Fibroblast of the aortic adventitia (primary cell): ENCODE measurements around the gene PLD2. TPM values are rescaled to one million over a fixed set of nuclear protein-coding genes. Genes with fewer than 3 reads are reported as not detected.

Source experiments
- DNase-seq: peaks from one replicate; pipeline ENCODE4 v3.0.0-alpha.2; 2010; ENCODE audit warnings: low read depth
- H3K4me3 ChIP-seq: 2 replicates; pipeline ENCODE4 v1.5.1; 2011; ENCODE audit warnings: low read depth, mild to moderate bottlenecking, control low read depth, low read length, moderate library complexity
- CTCF ChIP-seq: IDR thresholded peaks from 2 replicates; pipeline ENCODE4 v1.5.1; 2011; ENCODE audit warnings: mild to moderate bottlenecking, low read length, control low read depth, inconsistent platforms; ENCODE audit not compliant: insufficient read depth
- total RNA-seq: library from RNA; depleted of rRNA; stranded (reverse); fragments of >200 nt; gene quantifications from 2 replicates; pipeline ENCODE4 v1.2.3, GENCODE V29; 2012; ENCODE audit warnings: low replicate concordance

Gene PLD2
- total RNA-seq, 1 donor, result 18.4 TPM

GRCh38 chr17:4833941-4834680, 27.2 kb downstream of the PLD2 start:
- no peak for TF ChIP-seq CTCF
- peak; percentile 44 for DNase-seq
- H3K4me3 ChIP-seq, result peak overlapping the region; percentile 90

DNA sequence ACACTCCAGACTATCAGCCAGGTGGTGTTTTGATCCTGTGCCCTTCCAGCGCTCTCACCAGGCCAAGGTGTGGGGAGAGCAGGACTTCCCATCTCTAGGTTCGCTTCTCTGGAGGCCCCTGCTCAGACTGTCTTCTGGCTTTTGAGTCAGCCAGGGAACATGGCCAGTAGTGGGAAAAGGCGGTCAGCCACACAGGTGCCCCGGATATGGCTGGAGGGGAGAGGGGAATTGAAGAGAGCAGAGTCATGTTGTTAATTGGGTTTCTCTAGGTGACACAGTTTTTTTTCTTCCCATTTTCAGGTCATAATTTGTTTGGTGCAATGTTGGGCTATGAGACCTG, 27.7 kb downstream of the PLD2 start:
- no peak for DNase-seq
- H3K4me3 ChIP-seq, result peak overlapping the region; percentile 90

DNA sequence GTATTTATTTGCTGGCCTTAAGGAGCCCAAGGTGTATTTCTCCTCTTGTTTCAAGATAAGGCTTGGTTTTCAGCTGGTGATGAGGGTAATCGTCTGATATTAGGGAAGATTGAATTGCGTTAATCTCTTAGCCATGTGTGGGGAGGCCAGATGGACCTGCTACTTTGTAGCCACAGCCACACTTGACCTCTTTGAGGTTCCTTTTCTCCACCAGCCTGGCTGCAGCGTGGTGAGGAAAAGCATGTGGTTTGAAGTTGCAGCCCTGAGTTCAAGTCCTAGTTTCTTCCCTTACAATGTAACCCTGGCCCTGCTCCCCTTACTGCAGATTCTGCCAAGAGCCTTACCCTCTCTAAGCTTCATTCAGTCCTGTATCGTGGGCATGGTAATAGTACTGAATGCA, 29.3 kb downstream of the PLD2 start:
- no peak for DNase-seq
- no peak overlapping the region for H3K4me3 ChIP-seq
- no peak for TF ChIP-seq CTCF

More for the DNA sequence above, 27.7 kb downstream of the PLD2 start:
- TF ChIP-seq CTCF, result no peak

DNA sequence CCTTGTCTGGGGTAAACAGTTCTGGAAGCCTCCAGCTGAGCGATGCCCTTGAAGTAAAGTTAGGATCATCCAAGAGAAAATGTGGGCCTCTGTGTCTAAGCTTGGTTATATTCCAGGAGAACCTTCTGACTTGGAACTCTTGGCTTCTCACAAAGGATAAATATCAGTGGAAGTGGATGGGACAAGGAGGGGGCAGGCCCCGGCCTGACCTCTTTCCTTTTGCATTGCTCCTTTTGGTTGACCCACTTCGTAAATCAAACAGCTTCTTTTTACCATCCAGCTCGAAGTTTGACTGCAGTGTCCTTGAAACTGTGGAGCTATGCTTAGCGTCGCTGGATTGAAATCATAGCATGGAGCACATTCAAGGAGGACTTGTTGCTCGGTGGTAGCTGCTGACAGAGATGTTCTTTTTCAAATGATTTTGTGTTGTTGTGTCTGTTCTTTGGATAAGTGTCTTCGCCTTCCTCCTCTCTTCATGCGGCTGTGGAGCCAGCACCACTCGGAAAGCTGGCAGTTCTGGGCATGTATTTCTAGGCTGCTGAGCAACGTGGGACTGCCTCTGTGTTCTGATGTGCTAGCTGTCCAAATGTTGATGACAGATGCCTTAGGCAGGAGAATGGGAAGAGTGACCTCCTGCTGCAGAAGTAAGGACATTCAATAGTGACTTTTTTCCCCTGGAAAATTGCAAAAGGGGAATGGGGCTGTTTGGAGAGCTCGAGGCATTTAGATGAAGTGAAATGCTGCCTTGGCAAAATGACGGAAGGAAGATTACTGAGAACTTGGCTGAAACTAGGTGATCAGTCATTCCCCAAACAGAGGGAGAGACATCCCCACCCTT, 30.7 kb downstream of the PLD2 start:
- H3K4me3 ChIP-seq, result no peak overlapping the region
- peak; percentile 26 for DNase-seq
- no peak for TF ChIP-seq CTCF

- H3K4me3 ChIP-seq, result no peak overlapping the region
- no peak for TF ChIP-seq CTCF
- no peak for DNase-seq
These were observed 31.4 kb downstream of the PLD2 start for GRCh38 chr17:4838309-4838785.

DNA sequence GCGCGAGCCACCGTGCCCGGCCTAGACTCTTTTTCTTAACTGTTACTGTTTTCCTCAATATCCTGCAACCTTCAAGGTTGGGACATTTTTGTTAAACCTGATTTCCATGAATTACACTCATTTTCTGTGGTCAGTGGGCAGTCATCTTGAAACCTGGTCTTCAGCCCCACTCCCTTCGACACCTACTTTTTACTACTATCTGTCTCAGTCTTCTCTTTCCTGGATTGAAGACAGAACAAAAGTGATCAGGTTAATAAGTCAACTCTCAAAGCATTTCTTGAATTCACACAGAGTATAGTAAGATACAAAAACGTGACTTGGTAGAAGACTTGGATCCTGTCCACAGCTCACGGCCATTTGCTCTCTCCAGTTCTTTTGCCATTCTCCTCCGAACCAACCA, 32.3 kb downstream of the PLD2 start:
- H3K4me3 ChIP-seq, result no peak overlapping the region
- TF ChIP-seq CTCF, result no peak
- no peak for DNase-seq
